Activated CD4-positive, alpha-beta T cell treated with anti-CD3 and anti-CD28 coated beads for 4 hours (primary cell): ENCODE results near the gene PPP6R2.
"Not testable (repeated sequence)": the region's sequence is repeated elsewhere in the genome, so short reads cannot be mapped to it uniquely, and the experiment has no call there.

Experiments used
- DNase-seq, 2 donors: peaks; one replicate each; pipeline ENCODE4 v3.0.0-alpha.2; 2020

Gene PPP6R2

DNA sequence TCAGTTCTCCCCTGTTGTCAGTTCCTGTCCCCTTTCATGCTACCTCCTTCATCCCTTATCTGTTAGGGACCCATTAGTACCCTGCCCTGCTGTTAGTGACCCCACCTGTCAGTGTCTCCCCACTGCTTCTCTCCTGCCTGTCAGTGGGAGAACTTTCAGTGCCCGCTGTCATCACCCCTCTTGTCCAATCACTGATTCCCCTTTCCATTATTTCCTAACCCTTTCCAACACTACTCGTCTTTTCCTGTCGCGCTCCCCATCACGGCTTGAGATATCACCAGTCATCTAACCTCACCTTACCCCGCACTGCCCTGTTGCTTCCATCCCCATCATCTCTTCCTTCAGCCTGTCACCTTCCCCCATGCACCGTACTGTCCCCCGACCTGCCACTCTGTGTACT lies 4.0 kb downstream of the PPP6R2 start:
- DNase-seq: no peak

DNA sequence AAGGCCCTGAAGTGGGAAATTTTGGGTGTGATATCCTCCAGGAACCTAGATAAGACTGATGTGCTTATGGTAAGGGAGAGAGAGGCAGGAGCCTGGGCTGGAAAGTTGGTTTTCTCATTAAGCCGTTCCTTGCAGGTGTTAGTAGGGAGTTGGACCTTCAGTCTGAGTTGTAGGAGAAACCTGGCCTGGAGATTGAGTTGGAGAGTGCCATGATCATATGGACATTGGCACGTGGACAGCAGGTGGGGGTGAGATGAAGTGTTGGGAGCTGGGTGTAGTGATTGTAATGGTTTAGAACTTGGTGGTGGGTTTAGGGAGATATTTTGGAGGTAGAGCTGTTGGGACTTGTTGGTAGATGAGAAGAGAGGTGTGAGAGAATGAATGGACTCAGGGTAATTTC lies 4.9 kb downstream of the PPP6R2 start:
- no peak for DNase-seq

- no peak for DNase-seq
These were observed 13.1 kb downstream of the PPP6R2 start for GRCh38 chr22:50356186-50356585.

DNA sequence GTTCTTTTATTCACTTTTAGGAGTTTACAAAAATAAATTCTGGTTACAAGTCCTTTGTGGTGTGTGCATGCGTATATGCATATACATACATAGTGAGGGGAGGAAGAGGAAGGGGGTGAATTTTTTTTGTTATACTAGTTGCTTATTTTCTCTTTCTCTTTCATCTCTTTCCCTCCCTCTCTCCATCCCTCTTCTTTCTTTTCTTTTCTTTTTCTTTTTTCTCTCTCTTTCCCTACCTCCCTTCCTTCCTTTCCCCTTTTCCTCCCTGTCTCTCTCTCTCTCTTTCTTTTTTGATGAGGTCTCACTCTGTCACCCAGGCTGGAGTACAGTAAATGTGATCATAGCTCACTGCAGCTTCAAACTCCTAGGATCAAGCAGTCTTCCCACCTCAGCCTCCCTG lies 14.1 kb downstream of the PPP6R2 start:
- no peak for DNase-seq

DNA sequence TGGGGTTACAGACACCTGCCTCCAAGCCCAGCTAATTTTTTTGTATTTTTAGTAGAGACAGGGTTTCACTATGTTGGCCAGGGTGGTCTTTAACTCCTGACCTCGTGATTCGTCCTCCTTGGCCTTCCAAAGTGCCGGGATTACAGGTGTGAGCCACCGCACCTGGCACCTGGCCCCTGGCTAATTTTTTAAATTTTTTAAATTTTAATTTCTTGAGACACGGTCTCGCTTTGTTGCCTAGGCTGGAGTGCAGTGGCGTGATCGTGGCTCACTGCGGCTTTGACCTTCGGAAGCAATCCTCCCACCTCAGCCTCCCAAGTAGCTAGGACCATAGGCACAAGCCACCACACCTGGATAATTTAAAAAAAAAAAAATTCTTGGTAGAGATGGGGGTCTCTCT lies 14.6 kb downstream of the PPP6R2 start:
- no peak for DNase-seq

DNA sequence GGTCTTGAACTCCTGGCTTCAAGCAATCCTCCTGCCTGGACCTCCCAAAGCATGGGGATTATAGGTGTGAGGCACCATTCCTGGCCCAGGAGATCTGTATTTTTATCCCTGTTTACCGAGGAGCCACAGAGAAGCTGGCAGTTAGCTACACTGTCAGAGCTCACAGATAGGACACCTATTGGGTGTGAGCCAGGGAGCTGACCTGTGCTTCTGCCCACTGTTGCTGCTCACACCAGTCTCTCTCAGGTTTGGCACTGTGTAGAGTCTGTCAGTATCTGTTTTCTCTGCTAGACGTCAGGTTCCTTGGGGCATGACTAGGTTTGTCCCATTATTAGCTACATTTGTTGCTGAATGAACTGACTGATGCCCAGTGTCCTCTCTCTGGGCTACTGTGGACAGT lies 17.5 kb downstream of the PPP6R2 start:
- no peak for DNase-seq

DNA sequence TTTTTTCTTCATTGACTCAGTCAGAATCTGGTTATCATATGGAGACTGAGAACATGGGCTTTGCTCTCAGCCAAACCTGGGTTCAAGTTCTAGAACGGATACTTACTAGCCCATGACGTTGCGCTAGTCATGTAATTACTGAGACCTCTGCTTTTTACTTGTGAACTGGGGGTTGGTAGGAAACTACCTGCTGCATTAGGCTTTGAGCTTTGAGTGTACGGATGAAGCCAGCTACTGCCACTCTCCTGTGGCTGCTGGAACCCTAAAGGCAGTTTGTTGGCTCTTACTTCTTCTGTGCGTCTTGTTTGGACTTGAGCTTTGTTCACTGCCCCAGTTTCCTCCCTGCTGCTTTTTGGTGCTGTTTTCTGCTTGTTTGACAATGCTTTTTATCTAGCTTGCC lies 18.1 kb downstream of the PPP6R2 start:
- no peak for DNase-seq

- no peak for DNase-seq
These were observed 18.6 kb downstream of the PPP6R2 start for GRCh38 chr22:50361688-50362087.

DNA sequence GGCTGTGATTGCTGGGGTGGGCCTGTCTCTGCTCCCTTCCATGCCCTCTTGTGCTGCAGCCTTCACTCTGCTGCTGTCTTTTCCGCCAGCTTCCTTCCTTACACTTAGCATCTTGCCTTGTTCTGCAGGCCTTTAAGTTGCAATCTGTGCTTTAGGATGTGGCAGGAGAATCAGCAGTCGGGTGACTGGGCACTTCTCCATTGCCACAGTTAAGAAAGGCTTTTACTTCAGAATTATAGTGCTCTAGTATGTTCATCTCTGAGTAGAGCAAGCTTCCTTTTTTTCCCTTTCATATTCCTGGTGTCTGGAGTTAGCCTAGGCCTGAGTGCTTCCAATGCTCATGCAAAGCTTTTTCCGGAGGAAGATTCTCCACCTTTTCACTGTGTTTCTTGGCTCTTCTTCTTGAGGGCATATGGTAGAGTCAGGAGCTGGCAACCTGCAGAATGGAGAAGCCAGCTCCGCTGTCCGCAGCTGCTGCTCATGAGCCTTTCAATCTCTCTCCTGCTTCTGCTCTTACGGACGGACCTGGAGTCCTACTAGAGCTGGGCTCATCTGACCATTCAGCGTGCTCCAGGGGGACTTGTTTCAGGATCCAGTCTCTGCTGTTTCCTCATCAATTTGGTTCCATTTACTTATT lies 20.2 kb downstream of the PPP6R2 start:
- no peak for DNase-seq

GRCh38 chr22:50363803-50364194 lies 20.7 kb downstream of the PPP6R2 start:
- DNase-seq: not testable (repeated sequence)

DNA sequence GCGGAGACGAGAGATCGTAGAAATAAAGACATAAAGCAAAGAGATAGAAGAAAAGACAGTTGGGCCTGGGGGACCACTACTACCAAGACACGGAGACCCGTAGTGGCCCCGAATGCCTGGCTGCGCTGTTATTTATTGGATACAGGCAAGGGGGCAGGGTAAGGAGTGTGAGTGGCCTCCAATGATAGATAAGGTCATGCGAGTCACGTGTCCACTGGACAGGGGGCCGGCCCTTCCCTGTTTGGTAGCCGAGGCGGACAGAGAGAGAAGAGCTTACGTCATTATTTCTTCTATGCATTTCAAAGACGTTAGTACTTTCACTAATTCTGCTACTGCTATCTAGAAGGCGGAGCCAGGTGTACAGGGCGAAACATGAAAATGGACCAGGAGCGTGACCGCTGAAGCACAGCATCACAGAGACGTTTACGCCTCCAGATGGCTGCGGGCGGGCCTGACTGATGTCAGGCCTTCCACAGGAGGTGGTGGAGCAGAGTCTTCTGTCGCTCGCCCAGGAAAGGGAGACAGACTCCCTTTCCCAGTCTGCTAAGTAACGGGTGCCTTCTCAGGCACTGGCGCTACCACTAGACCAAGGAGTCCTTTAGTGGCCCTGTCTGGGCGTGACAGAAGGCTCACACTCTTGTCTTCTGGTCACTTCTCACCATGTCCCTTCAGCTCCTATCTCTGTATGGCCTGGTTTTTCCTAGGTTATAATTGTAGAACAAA lies 24.8 kb downstream of the PPP6R2 start:
- DNase-seq: no peak

GRCh38 chr22:50371101-50371648 lies 28.0 kb downstream of the PPP6R2 start:
- no peak for DNase-seq

DNA sequence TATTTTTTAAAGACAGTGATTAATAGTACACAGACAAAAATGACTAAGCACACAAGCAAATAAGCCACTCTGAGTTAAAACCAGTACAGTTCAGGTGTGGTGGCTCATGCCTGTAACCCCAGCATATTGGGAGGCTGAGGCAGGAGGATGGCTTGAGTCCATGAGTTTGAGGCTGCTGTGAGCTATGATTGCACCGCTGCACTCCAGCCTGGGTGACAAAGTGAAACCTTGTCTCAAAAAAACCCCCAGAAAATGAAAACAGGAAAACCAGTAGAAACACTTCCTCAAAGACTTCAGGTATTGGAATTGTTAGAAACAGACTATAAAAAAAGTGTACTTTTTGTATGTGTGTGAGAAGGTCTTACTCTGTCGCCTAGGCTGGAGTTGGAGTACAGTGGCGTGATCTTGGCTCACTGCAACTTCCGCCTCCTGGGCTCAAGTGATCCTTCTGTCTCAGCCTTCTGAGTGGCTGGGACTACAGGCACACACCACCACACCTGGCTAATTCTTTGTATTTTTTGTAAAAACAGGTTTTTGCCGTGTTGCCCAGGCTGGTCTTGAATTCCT lies 33.0 kb downstream of the PPP6R2 start:
- DNase-seq: no peak

GRCh38 chr22:50381021-50381555 lies 38.0 kb downstream of the PPP6R2 start:
- DNase-seq: not testable (repeated sequence)

- DNase-seq: no peak
These were observed 53.7 kb downstream of the PPP6R2 start for GRCh38 chr22:50396751-50397370.

- not testable (repeated sequence) for DNase-seq
These were observed 54.4 kb downstream of the PPP6R2 start for GRCh38 chr22:50397371-50398060.

GRCh38 chr22:50398831-50399648 lies 55.9 kb downstream of the PPP6R2 start:
- no peak for DNase-seq

GRCh38 chr22:50399751-50400331 lies 56.7 kb downstream of the PPP6R2 start:
- DNase-seq: no peak

- no peak for DNase-seq
These were observed 57.3 kb downstream of the PPP6R2 start for GRCh38 chr22:50400406-50400805.

DNA sequence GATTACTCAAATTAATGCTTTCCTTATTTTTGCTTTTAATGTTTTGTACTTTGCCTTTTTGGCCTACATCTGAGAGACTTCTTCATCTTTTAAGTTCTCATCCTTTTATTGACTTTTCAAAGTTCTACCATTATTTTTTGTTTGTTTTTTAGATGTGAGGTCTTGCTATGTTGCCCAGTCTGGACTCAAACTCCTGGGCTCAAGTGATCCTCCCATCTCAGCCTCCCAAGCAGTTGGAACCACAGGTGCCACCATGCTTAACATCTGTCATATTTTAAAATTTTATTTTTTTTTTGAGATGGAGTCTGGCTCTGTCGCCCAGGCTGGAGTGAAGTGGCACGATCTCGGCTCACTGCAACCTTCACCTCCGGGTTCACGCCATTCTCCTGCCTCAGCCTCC lies 57.8 kb downstream of the PPP6R2 start:
- no peak for DNase-seq

GRCh38 chr22:50401907-50402306 lies 58.8 kb downstream of the PPP6R2 start:
- DNase-seq: no peak
